HG02610 (cell line): ENCODE data around the gene FGD4.
A peak's percentile ranks its signal among the peaks of the same experiment; 100 is the strongest.

Source experiments
- ATAC-seq: cut with Tn5 transposase; IDR thresholded peaks from one replicate; pipeline ENCODE4 v1.9.1; 2021; ENCODE audit warnings: mild to moderate bottlenecking, moderate library complexity; ENCODE audit not compliant: unreplicated experiment

FGD4 gene

DNA sequence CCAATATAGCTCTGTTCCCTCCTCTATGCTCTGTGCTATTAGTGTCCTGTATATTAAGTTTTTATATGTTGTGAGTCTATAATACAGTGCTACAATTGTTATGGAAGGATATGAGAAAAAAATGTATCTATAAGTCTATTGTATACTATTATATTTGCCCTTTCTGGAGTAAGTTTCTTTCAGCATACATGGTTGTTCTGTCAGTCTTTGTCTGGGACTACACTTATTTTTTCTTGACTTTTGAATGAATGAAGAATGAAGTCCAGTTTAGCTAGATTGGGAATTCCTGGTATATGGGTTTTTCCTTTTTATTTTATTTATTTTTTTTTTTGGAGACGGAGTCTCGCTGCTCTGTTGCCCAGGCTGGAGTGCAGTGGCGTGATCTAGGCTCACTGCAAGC lies 203.7 kb downstream of the FGD4 start:
- ATAC-seq, result no peak

GRCh38 chr12:32603858-32604257 lies 204.5 kb downstream of the FGD4 start:
- peak; percentile 95 for ATAC-seq

GRCh38 chr12:32604565-32604964 lies 205.2 kb downstream of the FGD4 start:
- ATAC-seq, result no peak

DNA sequence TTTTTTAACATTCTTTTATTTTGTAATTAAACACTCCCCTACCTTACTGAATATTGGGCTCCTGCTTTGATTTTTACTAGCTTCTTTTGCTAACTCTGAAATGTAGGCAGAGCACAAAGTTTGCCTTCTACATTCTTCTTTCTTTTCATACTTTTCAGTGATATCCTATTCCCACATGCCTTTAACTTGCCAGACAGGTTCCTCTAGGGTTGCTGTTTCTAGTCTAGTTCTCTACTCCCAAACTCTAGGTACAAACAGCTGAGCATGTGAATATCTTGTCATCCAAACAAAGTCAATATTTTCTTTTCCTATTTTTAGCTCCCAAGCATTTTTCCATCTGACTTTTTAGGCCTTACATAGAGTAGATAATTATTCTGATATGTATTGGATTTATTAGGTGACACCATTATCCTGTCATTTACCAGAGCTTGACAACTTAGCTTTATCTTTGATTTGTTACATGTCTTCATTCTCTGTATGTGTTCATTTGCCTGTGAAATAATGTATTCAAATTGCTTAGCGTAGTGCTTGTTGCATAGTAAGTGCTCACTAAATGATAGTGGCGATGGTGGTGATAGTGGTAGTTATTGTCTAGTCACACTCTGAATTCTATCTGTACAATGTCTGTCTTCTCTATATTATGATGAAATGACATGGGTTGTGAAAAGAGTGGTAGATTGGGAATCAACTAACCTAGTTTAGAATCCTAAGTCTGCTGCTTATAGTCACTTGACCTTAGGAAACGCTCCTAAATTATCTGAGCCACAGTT lies 206.2 kb downstream of the FGD4 start:
- ATAC-seq, result no peak

GRCh38 chr12:32606443-32606842 lies 207.1 kb downstream of the FGD4 start:
- ATAC-seq, result no peak

- peak; percentile 57 for ATAC-seq
Measured at GRCh38 chr12:32609966-32610365, 210.6 kb downstream of the FGD4 start.

GRCh38 chr12:32611986-32612385 lies 212.6 kb downstream of the FGD4 start:
- ATAC-seq, result no peak

DNA sequence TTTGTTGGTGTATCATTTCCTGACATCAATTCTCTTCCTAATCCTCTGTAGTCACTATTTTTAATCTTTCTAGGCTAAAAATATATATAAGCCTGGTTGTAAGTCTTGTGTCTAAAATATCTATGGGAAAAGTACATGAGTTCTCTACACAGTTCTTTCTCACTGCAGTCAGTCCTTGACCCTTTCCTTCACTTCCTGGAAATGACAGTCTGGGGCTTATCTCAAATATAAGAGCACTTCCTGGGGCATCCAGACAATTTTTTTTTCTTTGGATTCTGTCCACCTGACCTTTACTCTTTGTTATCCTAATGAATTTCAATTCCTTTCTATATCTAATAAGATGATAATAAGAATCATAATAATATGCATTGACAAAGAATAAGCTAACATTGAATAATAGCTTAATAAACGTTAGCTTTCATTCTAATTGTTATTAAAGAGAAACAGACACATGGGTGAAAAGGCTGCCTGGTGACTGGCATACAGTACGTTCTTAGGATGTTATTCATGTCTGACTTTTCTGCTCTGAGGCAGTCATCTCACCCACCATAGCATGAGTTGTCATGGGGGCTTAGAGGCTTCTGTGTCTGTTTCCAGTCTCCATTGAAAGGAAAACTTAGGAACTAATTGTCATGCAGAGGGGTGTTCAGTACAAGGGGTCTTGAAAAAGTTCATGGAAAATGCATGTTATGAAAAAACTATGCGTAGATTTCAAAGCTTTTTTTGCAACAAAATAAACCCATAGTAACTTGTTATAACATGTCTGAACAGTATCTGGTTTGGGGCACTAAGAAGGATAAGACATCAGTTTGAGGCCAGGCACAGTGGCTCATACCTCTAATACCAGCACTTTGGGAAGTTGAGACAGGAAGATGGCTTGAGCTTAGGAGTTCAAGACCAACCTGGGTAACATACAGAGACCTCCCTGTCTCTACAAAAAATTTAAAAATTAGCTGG lies 213.6 kb downstream of the FGD4 start:
- no peak for ATAC-seq

- ATAC-seq, result no peak
Measured at GRCh38 chr12:32615441-32615840, 216.1 kb downstream of the FGD4 start.

GRCh38 chr12:32617534-32617933 lies 218.2 kb downstream of the FGD4 start:
- peak; percentile 75 for ATAC-seq

DNA sequence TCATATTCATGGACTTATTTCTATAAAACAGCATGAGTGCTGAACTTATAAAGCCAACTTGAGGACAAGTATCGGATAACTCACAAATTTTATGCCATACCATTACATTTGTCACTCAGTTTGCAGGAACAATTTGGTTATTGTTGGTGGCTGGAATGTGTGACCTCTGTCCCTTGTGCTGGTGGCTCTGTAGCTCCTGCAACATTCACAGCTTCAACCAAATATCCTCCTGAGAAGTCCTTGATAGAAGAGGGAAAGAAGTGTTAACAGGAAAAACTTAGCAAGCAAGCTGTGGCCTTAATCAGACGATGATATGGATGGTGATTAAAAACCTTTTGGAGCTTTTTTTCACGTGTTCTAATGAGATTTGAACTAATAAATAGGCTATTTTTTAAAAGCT lies 218.8 kb downstream of the FGD4 start:
- ATAC-seq, result no peak

- ATAC-seq, result no peak
Measured at GRCh38 chr12:32627976-32628375, 228.6 kb downstream of the FGD4 start.

- ATAC-seq, result no peak
Measured at GRCh38 chr12:32641287-32641901, 242.0 kb downstream of the FGD4 start.

DNA sequence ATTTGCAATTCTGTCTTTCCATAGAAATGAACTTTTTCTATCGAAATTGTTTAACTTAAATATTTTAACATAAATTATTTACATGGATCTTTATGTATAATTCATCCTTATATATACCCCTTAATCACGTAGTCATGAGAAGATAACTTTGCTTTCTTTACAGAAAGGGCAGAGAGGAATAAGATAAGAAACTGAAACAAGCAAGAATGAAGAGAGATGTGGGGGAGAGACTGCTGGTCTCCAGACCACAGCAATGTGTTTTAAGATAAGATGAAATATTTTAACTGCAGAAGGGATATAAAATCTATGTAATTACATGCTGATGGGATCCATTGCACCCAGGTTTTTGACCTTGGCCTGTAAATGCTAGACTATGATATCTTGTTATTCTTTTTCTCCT lies 245.1 kb downstream of the FGD4 start:
- no peak for ATAC-seq

DNA sequence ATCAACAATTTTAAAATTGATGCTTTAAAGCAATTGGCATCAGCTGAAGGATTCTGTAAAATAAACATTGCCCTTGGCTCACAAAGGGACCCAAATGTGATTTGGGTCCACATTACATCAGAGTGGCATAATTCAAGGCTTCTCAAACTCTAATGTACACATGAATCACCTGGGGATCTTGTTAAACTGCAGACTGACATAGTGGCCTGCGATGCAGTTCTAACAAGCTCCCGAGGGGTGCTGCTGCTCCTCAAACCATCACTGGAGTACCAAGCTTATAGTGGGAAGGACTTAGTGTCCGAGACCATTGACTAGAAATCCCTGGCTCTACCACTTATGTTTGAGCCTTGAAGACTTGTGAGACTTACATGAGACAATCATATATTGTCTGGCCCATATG lies 247.9 kb downstream of the FGD4 start:
- no peak for ATAC-seq

DNA sequence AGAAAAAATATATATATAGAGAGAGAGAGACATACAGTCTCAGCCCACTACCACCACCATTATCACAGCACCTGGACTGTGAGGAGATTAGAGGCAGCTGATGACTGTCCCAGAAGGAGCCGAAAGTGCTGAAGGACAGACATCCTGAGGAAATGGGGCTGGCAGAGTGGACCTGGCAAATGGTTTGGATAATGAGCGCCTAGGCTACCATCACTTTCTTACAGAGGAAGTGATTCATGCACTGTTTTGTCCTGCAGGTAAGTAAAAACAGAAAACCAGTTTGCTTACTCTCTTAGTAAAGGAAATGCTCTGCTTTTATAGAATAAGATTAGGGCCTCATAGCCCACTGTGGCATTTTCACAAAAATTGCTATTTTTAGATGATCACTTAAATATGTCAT lies 251.2 kb downstream of the FGD4 start:
- no peak for ATAC-seq

GRCh38 chr12:32651151-32651955 lies 252.0 kb downstream of the FGD4 start:
- no peak for ATAC-seq

GRCh38 chr12:32651956-32652210 lies 252.5 kb downstream of the FGD4 start:
- no peak for ATAC-seq

DNA sequence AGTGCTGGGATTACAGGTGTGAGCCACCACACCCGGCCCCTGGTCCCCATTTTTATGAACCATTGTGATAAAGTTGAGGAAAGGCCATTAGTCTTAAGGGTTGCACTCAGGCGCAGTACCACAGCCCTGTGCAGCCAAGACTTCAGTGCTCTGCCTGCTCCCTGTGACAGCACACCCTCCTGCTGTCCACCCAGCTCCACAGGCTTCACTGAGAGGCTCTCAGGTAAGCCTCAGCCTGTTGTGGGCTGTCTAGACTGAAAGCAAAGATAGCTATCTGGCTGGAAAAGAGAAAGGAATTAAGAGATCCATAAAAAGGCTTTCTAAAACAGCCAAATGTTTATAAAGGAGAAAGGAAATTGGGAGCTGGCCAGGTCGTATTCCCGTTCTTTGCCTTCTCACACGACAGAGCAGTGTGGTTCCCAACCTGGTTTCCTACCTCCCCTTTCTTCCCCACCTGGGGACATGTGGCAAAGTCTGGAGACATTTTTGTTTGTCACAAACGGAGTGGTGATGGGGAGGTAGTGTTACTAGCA lies 260.6 kb downstream of the FGD4 start:
- ATAC-seq, result no peak

- no peak for ATAC-seq
Measured at GRCh38 chr12:32661706-32662105, 262.3 kb downstream of the FGD4 start.

DNA sequence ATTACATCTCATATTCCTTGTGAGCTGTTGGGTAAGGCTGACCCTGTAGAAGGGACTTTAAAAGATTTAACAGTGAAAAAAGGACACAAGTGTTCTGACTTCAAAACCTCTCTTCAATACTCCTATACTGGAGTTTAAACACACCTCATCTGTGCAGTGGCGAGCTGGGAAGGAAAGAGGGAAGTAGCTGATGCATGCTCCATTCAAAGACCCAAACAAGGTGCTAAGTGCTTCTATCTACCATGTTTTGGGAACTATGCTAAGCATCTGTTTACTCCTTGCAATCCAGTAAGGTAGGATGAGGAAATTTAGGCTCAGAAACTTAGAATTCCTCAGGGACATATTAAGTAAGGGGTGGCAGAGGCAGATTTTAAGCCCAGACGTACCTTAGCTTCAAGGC lies 263.3 kb downstream of the FGD4 start:
- no peak for ATAC-seq
